ENCODE measurements around the gene GRIP1.

DNA sequence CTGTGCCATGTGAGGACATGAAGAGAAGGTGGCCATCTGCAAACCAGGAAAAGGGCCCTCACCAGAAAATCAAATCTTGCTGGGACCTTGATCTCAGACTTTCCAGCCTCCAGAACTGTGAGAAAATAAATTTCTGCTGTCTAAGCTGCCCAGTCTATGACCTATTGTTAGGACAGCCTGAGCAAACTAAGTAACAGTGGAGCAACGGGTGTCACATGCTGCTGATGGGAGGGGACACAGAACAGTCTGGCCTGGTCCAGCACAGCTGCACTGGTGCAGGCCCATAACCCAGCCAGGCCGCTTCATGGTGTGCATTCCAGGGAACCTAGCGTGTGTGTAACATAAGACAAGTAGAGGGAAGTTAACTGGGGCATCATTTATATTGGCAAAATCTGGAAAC lies 42.1 kb downstream of the GRIP1 start:
- TF ChIP-seq, protein P1, sequence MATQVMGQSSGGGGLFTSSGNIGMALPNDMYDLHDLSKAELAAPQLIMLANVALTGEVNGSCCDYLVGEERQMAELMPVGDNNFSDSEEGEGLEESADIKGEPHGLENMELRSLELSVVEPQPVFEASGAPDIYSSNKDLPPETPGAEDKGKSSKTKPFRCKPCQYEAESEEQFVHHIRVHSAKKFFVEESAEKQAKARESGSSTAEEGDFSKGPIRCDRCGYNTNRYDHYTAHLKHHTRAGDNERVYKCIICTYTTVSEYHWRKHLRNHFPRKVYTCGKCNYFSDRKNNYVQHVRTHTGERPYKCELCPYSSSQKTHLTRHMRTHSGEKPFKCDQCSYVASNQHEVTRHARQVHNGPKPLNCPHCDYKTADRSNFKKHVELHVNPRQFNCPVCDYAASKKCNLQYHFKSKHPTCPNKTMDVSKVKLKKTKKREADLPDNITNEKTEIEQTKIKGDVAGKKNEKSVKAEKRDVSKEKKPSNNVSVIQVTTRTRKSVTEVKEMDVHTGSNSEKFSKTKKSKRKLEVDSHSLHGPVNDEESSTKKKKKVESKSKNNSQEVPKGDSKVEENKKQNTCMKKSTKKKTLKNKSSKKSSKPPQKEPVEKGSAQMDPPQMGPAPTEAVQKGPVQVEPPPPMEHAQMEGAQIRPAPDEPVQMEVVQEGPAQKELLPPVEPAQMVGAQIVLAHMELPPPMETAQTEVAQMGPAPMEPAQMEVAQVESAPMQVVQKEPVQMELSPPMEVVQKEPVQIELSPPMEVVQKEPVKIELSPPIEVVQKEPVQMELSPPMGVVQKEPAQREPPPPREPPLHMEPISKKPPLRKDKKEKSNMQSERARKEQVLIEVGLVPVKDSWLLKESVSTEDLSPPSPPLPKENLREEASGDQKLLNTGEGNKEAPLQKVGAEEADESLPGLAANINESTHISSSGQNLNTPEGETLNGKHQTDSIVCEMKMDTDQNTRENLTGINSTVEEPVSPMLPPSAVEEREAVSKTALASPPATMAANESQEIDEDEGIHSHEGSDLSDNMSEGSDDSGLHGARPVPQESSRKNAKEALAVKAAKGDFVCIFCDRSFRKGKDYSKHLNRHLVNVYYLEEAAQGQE (IDR thresholded peaks at IDR 0.05; ENCODE audit: low read depth), result no peak
- TF ChIP-seq EP300 (IDR thresholded peaks at IDR 0.05; ENCODE audit: borderline replicate concordance) (no peak), TAF1 (IDR thresholded peaks at IDR 0.05; ENCODE audit: low read depth) (no peak), CREB1 (IDR thresholded peaks at IDR 0.05; ENCODE audit: low read depth) (no peak), ZBTB7A (IDR thresholded peaks at IDR 0.05; ENCODE audit: low read depth) (no peak), YY1 (IDR thresholded peaks at IDR 0.05; ENCODE audit: low read depth) (no peak)
